Measurements from ENCODE around the gene ARHGAP29. TPM values are rescaled to one million over a fixed set of nuclear protein-coding genes. Genes with fewer than 3 reads are reported as not detected.

ARHGAP29 gene
- total RNA-seq, 2 experiments from 2014 or later = not detected

DNA sequence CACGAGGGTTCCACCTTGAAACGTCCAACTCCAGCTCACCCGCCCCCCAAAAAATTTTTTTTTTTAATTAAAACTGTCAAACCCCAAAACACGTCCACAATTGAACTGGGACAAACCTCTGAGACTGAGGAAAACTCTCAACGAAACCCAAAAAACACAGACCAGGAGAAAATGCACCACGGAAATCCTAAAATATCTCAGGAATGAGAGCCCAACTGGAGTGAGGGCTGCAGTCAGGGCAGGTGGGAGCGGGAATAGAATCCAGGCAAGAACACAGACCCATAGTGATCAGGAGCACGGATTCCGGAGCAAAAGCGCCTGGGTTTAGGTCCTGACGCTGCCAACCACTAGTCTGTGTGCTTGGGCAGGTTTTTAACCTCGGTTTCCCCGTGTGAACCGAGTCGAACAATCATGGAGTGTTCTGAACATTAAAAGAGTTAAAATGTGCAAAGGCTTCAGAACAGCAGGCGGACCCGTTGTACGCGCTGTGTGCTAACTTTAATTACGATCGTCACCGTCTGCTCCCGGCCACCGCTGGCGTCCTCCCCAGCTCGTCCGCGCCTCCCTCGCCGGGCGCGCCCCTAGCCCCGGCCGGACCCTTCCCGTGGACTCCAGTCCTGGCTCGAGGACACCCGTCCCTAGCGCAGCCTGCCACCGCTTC lies 624 bp downstream of the ARHGAP29 start:
- Mint-ChIP-seq H3K4me3 (peak overlapping the region; percentile 48), H3K27me3 (peaks cover 72% of the 10 kb centered on the region), H3K27ac (no peak overlapping the region), H3K4me1 (ENCODE audit: low read depth) (peaks cover 10% of the 10 kb centered on the region), H3K36me3 (ENCODE audit: low read depth) (no peaks in the 10 kb centered on the region), H3K9me3 (no peaks in the 10 kb centered on the region)
- peak; percentile 12 for DNase-seq
- peak; percentile 21 for ATAC-seq
- POLR2A ChIA-PET = interaction anchor here (0.6 kb wide), 1 partner anchor 97 kb away, joined by 3 read pairs; no protein-coding TSS in a partner anchor
- intact Hi-C loops (cut with micrococcal nuclease) = no loop called here
- TF ChIP-seq, protein P1, sequence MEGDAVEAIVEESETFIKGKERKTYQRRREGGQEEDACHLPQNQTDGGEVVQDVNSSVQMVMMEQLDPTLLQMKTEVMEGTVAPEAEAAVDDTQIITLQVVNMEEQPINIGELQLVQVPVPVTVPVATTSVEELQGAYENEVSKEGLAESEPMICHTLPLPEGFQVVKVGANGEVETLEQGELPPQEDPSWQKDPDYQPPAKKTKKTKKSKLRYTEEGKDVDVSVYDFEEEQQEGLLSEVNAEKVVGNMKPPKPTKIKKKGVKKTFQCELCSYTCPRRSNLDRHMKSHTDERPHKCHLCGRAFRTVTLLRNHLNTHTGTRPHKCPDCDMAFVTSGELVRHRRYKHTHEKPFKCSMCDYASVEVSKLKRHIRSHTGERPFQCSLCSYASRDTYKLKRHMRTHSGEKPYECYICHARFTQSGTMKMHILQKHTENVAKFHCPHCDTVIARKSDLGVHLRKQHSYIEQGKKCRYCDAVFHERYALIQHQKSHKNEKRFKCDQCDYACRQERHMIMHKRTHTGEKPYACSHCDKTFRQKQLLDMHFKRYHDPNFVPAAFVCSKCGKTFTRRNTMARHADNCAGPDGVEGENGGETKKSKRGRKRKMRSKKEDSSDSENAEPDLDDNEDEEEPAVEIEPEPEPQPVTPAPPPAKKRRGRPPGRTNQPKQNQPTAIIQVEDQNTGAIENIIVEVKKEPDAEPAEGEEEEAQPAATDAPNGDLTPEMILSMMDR (IDR thresholded peaks at IDR 0.05) = no peak
- CTCF ChIA-PET = interaction anchor here (0.6 to 1.4 kb wide), 4 partner anchors 9 to 227 kb away, joined by 3 to 4 read pairs (median 3); no protein-coding TSS in a partner anchor

DNA sequence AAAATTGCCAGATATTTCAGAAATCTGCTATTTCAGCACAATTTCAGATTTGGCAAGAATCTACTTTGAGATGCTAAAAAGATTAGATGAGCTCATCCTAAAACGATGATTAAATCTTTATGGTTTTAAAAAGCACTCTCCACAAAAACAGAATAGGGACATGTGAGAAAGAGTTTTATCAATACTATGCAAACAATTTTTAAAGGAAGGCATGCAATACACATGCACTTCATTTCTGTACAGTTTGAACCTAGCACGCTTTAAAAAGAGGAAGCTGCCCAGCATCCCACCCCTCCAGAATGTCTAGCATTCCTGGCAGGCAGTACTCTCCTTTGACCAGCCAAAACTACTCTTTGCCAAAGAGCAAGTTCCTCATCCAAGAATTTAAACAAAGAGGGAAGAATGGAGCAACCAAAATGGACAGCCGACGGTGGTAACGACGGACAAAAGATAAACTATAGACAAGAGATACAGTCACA lies 1.3 kb downstream of the ARHGAP29 start:
- no peak for ATAC-seq
- Mint-ChIP-seq H3K36me3 (ENCODE audit: low read depth) (no peaks in the 10 kb centered on the region), H3K27me3 (peaks cover 75% of the 10 kb centered on the region), H3K27ac (no peak overlapping the region), H3K4me1 (ENCODE audit: low read depth) (peaks cover 10% of the 10 kb centered on the region), H3K9me3 (no peaks in the 10 kb centered on the region), H3K4me3 (peak overlapping the region; percentile 48)
- intact Hi-C loops (cut with micrococcal nuclease) = no loop called here
- POLR2A ChIA-PET = no interaction called here
- TF ChIP-seq, protein P1 (IDR thresholded peaks at IDR 0.05) = no peak
- CTCF ChIA-PET = interaction anchor here (1.1 to 1.4 kb wide), 2 partner anchors 9 to 175 kb away, joined by 3 to 4 read pairs; no protein-coding TSS in a partner anchor
- no peak for DNase-seq

DNA sequence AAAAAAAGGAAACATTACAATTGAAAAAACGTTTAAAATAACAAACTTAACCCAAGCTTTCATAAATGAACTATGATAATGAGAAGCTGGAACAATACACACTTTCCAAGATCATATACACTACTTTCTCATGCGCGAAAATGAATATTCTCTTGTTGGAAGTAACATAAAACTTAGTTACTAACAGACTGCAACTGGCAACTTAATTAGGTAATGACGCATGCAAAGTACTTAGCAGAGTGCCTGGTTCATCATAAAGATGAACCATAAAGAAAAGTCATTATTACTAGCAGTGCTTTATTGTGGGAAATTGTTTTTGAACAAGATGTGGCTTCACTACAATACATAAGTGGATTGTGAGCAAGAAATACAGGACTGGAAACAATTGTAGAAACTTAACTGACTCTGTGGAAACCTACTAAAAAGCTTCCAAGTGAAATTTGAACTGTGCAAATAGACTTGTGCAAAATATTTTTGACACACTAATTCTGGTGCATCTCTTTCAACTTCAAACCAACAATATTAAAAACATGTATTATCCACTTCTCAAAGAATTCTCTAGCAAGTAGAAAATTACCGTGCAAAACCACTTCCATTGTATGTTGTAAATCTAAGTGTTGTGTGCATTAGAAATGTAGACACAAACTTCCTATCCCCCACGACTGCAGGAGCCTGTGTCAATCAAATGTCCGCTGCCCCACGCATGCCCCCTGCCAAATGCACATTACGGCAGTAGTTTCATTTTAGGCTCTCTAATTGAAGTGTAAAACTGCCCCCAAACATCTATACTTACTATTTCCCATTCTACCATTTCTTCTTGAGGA lies 2.0 kb downstream of the ARHGAP29 start:
- Mint-ChIP-seq H3K4me3 (no peak overlapping the region), H3K36me3 (ENCODE audit: low read depth) (no peaks in the 10 kb centered on the region), H3K27ac (no peak overlapping the region), H3K4me1 (ENCODE audit: low read depth) (peaks cover 10% of the 10 kb centered on the region), H3K9me3 (no peaks in the 10 kb centered on the region), H3K27me3 (peaks cover 70% of the 10 kb centered on the region)
- intact Hi-C loops (cut with micrococcal nuclease) = no loop called here
- TF ChIP-seq, protein P1 (IDR thresholded peaks at IDR 0.05) = no peak
- ChIA-PET CTCF (interaction anchor here (1.4 kb wide), 1 partner anchor 174 kb away, joined by 4 read pairs; no protein-coding TSS in a partner anchor), POLR2A (no interaction called here)
- no peak for DNase-seq
- ATAC-seq = no peak

DNA sequence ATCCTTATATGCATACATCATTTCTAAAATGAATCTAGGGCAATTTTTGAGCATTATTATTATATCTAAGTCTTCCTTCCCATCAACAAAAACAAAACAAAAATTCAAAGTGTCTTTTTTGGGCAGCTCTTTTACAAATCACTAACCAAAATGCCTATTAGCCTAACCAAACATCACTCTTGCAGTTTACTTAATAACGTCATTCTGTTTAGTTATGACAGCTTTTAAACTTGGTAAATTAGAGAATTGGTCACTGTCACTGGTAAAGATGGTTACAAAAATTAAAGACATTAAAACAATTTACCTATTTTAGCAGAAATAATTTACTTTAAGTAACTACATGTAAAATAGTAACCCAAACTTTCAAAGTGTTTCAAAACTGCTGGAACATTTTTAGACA lies 2.8 kb downstream of the ARHGAP29 start:
- CTCF ChIA-PET = interaction anchor here (1.3 kb wide), 1 partner anchor 195 kb away, joined by 7 read pairs; no protein-coding TSS in a partner anchor
- H3K36me3 Mint-ChIP-seq (ENCODE audit: low read depth) = no peaks in the 10 kb centered on the region

More for the DNA sequence above, 2.8 kb downstream of the ARHGAP29 start:
- H3K4me1 Mint-ChIP-seq (ENCODE audit: low read depth) = peaks cover 10% of the 10 kb centered on the region
- ATAC-seq (no peak), DNase-seq (no peak)
- H3K27me3 Mint-ChIP-seq = peaks cover 65% of the 10 kb centered on the region
- POLR2A ChIA-PET = no interaction called here
- intact Hi-C loops (cut with micrococcal nuclease) = no loop called here
- TF ChIP-seq, protein P1 (IDR thresholded peaks at IDR 0.05) = no peak
- H3K27ac Mint-ChIP-seq = no peak overlapping the region
- no peak overlapping the region for H3K4me3 Mint-ChIP-seq
- no peaks in the 10 kb centered on the region for H3K9me3 Mint-ChIP-seq
